HG02885 (cell line): ENCODE data around the gene FGD4.
"Not testable (repeated sequence)": the region's sequence is repeated elsewhere in the genome, so short reads cannot be mapped to it uniquely, and the experiment has no call there.

ENCODE experiments used
- ATAC-seq: cut with Tn5 transposase; IDR thresholded peaks from one replicate; pipeline ENCODE4 v1.9.1; 2021; ENCODE audit warnings: mild to moderate bottlenecking; ENCODE audit not compliant: unreplicated experiment, poor library complexity

Gene FGD4

DNA sequence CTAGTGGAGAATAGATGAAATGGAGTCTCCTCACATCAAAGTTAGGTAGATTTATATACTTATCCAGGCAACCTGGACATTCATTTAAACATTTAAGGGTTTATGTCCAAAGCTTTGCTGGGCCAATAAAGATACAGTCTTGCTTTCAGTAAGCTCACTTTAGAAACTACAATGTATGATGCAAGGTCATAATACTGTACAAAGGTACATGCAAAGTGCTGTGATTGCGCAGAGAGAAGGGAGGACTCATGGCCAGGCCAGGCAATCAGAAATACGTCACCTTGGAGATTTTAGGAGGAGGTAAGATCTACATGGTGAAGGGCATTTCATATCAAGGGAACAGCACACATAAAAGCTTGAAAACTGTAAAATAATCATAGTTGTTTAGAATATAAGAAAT, 113.6 kb downstream of the FGD4 start:
- no peak for ATAC-seq

DNA sequence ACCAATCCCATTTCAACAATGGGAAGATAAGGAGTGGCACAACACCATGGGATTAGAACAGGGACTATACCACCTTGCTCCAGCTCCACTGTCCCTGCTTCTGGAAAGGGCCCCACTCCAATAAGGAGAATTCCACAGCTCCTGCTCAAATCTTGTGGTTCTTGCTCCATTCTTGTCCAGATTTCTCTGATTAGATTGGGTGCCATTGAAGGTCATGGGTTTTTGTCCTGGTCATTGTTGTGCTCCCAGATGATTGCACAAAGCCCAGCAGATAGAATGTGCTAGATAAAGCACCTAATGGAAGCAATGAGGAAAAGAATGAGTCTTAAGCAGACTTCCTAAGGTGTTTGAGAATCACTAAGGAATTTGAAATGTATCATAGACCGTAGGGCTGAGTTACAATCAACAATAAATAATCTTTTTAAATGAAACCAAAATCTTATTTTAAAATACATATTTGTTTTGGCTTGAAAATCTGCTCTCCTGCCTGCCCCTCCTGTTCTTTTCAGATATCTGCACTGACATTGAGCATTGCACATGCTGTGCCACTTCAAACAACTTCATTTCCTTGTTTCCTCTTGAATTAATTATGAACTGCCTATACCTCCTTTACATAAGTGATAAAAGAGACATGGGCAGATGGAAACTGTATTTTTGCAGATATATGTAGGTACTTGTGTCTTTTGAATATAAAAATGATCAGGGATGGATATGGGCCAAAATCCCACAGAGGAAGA, 115.9 kb downstream of the FGD4 start:
- no peak for ATAC-seq

DNA sequence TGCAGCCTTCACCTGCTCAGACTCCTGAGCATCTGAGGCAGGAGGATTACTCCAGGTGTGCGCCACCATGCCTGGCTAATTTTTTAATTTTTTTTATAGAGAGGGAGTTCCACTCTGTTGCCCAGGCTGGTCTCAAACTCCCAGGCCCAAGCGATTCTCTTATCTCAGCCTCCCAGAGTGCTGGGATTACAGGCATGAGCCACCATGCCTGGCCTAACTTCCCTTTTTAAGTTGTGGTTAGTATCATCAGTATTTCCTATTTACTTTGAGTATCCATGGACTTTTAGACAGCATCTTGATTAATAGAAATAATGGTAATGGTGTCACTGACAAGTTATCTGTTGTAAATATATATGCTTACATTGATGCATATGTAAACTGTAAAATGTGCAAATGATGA, 116.9 kb downstream of the FGD4 start:
- no peak for ATAC-seq

DNA sequence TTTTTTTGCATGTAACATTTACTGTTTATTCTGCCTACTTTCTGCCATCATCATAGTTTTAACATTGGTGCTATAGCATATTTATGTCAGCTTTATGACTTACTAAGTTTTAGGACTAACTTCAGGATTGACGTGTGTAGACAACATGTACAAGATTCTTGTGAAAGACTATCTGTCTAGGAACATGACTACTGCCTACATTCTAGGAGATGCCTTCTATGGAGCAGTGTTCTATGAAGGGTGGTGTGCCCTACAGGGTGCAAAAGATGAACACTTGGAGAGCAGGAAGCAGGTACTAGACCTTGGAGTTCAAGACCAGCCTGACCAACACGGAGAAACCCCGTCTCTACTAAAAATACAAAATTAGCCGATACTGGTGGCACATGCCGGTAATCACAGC, 118.6 kb downstream of the FGD4 start:
- ATAC-seq = no peak

DNA sequence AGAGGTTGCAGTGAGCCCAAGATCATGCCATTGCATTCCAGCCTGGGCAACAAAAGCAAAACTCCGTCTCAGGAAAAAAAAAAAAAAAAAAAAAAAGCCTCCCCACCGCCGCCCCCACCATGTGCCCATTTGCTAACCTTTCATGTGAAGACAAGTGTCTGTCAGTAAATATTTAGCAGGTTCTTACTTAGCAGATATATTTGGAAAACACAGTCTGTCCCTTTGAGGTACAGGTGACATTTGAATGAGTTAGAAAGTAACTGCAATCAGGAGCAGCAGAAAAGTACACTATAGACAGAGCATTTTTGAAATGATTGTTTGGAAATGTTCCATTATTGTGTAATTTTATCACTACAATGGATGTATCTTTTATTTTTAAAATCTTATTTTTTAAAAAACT, 119.7 kb downstream of the FGD4 start:
- no peak for ATAC-seq

DNA sequence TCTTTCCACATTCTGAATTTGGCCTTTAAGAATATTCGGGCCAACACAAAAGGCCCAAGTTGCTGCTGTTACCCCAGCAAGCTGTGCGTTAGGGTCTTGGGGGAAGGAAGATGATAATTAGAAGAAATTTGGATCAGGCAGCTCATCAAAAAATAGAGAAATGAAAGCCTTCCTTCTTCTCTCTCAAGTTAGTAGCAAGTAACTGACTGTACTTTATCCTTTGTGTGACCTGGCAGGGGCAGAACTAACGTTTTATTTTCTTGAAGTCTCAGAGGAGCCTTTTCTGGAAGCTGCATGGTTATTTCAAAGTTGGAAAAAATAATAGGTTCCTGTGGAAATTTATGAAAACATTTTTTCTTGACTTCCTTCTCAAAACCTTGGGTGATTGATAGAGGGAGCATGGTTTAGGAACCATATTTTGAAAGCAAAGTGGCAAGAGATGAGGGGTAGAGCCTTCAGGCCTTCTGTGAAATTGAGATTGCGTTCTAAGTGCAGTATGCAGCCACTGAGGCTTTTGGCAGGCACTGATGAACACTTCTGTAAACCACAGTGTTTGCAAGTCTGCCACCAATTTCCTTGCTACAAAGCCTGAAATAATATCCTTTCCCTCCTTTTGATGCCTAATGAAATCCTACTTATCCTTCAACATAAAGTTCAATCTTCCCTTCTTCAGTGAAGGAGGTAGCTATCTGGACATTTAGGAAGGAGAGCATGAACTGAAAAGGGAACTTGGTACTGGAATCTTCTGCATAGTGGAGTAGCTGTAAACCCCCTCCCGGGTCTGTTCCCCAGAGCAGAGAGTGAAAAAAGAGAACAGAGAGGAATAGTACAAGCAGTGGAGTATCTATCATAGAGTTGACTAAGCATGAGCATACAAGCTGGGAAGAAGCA, 123.2 kb downstream of the FGD4 start:
- peak; percentile 70 for ATAC-seq

DNA sequence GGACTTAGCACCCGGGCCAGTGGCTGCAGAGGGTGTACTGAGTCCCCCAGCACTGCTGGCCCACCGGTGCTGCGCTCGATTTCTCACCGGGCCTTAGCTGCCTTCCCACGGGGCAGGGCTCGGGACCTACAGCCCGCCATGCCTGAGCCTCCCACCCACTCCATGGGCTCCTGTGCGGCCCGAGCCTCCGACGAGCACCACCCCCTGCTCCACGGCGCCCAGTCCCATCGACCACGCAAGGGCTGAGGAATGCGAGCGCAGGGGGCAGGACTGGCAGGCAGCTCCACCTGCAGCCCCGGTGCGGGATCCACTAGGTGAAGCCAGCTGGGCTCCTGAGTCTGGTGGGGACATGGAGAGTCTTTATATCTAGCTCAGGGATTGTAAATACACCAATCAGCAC, 126.4 kb downstream of the FGD4 start:
- not testable (repeated sequence) for ATAC-seq

DNA sequence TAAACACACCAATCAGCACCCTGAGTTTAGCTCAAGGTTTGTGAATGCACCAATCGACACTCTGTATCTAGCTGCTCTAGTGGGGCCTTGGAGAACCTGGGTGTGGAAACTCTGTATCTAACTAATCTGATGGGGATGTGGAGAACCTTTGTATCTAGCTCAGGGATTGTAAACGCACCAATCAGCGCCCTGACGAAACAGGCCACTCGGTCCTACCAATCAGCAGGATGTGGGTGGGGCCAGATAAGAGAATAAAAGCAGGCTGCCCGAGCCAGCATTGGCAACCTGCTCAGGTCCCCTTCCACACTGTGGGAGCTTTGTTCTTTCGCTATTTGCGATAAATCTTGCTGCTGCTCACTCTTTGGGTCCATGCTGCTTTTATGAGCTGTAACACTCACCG, 127.0 kb downstream of the FGD4 start:
- not testable (repeated sequence) for ATAC-seq

DNA sequence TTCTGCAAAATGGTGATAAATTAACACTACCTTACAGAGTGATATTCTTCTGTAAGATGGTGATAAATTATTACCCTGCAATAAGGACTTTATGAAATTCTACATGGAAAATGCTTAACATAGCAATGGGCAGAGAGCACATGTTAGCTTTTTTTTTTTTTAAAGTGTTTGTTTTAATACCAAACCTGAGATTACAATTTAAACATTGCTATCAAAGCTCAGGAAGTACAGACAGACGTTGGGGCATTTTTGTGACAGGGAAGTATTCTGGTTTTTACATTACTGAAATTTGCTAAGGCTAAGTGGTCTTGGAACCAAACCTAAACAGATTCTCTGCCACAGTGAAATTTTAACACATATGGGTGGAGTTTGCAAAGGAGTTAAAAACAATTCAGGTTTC, 133.1 kb downstream of the FGD4 start:
- no peak for ATAC-seq

DNA sequence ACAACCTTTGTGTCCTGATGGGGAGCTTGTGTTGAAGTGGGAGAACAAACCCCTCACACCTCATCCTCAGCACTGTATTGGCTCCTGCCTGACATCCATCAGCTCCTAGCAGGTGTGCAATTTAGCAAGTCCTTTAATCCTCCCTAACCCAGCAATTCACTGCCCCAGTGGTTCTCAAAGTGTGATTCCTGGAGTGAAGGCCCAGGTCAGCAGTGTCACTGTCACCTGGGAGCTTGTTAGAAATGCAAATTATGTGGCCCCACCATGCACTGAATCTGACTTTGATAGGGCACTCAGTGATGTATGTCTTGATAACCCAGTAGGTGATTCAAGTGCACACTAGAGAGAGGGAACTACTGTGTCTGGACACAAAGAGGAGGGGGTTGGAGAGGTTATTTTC, 133.6 kb downstream of the FGD4 start:
- ATAC-seq = no peak

DNA sequence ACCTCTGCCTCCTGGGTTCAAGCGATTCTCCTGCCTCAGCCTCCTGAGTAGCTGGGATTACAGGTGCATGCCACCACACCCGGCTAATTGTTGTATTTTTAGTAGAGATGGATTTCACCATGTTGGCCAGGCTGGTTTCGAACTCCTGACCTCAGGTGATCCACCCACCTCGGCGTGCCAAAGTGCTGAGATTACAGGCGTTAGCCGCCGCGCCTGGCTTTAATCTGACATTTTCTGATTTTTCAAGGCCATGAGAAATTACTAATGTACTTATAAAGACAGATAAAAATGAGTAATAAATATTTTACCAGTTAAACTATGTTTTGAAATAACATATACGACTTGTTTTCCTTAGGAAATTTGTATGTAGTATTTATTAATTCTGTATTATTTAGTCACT, 134.1 kb downstream of the FGD4 start:
- ATAC-seq = not testable (repeated sequence)

DNA sequence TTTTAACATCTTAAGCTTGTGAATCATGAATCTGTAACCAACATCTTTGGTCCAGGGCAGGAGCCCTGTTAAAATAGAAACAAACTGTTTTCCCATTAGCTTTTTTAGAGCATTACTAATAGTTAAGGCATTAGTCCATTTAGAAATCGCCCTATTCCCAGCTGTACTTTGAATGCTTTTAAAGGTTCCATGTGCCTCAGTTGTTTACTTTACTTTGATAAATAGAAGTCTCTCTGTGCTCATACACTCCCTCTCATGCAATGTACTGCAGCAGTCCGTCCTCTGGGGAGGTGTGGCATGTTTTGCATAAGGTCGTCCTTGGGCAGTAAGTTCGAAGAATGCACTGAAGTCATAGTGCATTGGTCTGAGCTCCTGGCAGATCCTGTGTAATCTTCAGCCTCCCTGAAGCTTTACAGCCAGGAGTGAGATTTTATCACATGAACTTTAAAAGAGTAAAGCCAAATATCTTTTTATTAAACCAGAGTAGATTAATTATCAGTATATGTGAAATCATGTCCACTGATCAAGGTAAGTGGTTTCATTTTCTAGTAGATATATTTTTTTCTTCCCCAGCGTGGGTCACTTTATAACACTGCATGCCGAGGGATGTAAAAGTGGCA, 134.7 kb downstream of the FGD4 start:
- peak; percentile 88 for ATAC-seq

DNA sequence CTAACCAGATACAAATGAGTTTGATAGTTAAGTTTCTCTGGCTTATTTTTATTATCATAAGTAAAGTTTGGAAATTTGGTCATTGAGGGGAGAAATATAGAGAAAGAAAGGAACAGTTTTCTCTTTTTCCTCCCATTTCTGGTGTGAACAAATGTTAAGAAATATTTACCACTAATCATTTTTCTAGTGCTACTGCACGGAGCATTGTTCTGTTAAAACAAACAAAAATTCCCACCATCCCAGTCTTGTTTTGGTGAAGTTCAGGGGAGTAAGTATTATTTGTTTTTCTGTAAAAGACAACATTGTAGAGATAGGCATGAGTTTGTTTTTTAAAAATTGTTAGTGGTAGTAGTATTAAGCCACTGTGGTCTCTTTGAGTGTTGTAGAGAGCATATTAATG, 135.3 kb downstream of the FGD4 start:
- ATAC-seq = no peak

DNA sequence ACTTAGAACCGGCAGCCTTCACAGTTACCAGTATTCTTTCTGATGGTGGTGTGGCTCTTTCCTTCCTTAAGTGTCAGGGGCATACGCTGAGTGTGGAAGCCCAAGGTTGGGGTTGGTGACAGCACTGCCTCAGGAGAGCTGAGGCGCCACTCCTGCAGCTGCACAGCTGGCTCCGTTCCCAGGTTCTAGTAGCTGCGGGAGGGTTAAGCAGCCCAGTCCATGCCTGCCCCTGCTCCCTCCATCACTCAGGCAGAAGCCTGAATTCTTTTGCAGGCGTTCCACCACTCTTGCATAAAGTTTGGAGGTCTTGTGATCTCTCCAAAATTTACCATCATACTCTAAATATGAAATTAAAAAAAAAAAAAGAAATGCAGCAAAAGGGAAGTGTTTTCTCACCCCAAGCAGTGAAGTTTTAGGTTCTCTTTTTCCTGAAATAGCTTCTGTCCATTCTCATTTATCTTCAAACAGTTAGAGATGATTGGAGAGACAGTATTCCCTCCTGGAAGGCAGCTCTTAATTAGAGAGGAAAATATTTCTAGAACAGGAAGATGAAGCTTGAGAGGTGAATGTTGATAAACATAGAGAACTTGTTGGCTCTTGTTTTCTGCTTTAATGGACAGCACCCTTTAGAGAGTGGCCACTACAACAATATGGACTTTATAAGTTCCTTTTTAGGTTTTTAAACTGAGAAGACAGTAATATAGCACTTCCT, 136.1 kb downstream of the FGD4 start:
- peak; percentile 58 for ATAC-seq

DNA sequence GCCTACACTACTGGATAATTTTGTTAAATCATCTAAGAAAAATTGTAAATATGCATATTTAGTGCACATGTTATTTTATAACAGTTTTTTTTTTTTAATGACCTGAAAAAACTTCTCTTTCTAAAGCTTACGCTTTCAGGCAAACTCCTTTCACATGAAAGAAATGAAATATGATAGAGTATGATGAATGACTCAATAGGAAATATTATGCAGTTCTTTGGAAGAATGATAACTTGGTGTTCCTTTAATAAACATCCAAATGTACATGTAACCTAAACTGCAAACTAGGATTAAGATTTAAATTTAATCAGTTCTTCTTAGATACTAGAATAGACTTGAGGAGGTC, 136.6 kb downstream of the FGD4 start:
- ATAC-seq = no peak

DNA sequence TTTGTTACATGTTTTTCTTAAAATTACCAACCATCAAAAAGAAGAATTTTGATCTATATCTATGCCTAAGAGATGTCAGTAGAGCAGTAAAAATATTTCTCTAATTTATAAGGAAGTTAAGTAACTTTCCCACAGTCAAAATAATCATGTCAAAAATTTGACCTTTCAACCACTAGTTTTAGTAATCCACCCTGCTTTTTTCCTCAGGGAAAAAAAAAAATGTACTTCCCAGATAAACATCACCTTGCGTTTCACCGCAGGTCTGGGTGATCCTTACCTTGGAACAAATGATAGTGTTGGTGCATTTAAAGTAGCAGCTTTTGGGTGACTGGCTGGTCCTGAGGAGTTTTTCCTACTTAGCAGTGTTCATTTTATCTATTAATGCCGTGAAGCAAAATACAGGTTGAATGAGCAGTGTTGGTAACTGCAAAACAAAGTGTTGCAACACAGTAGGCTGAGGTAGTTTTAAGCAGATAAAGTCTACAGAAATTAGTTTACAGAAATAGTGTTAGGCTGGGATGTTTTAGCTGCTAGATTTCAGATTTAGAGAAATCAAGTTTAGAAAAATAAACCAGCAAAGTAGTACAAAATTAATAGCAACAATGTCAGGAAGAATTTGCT, 142.5 kb downstream of the FGD4 start:
- no peak for ATAC-seq

DNA sequence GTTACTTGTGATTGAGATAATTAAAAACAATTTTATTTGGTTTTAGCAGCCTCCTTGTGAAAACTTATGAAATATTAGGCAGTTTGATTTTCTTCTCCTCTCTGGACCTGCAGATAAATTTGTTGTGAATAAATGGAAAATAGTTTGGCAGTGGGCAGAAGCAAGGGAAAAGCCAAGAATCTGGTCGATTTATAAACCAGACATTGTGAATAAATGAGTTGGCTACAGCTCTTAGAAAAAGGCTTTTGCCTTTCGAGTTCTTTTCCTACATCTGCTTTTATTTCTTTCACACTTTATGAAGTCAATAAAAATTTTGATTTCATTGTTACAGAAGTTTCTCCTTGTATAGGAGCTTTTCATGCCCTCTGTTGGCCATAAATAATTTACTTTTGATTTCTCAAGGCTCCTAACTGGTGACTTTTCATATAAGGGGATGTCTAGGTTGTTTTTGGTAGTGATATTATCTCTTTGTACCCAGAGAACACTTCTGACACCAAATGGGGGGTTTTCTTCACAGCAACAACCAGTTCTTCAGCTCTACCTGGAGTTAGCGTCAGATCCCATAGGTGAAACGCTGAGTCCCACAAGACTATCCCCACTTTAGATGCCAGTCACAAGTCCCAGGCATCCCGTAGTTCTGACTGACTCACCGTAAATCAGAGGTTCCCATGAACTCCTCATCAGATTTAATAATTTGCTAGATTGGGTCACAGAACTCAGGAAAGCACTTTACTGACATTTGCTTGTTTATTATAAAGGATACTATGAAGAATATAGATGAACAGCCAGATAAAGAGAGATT, 143.3 kb downstream of the FGD4 start:
- no peak for ATAC-seq

DNA sequence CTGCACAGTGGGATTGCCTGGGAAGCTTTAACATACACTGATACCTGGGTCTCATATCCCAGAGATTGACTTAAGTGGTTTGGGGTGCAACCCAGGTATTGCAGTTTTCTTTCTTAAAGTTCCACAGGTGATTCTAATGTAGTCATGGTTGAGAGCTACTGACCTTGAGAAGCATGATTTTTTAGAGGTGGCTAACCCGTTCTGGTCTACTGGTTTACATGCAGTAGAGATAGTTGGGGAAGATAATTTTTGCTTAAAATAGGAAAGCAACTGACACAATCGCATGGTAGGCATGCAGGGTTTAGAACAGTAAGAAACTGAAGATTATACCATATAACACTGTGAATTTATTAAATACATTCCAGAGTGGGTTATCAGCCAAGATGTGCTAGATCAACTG, 145.5 kb downstream of the FGD4 start:
- no peak for ATAC-seq

DNA sequence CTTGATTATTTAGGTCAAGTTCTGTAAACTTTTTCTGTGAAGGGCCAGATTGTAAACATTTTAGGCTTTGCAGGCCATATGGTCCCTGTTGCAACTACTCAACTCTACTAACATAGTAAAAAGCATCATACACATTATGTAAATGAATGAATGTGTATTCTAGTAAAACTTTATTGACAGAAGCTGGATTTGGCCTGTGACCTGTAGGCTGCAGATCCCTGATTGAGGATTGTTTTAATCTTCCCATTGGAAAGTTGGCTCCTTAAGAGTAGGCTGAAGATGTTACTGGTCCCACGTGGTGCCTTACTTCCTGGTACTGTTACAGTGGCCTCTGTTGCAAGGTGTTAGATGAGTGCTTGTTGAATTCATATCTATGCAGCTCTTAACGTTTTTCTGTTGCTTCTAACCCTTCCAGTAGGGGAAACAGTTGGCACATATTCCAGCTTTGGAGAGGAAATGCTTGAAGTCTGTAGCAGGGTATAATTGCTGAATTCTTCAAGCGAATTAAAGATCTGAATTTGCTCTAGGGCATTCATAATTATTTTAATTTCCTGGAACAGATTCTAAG, 146.1 kb downstream of the FGD4 start:
- no peak for ATAC-seq
